LNCAP (cell line): ENCODE data around the gene TPPP.

Experiments used
- CTCF ChIP-seq: fragments of 450-650 bp; IDR thresholded peaks from 2 replicates; pipeline ENCODE4 v1.5.1; 2017; ENCODE audit warnings: mild to moderate bottlenecking

TPPP gene

GRCh38 chr5:657570-657969, 35.6 kb downstream of the TPPP start:
- TF ChIP-seq CTCF, result no peak

GRCh38 chr5:655406-655805, 37.7 kb downstream of the TPPP start:
- TF ChIP-seq CTCF, result no peak

- TF ChIP-seq CTCF, result no peak
Observed at GRCh38 chr5:654071-654778, 38.9 kb downstream of the TPPP start.

GRCh38 chr5:652773-653350, 40.3 kb downstream of the TPPP start:
- TF ChIP-seq CTCF, result no peak

- no peak for TF ChIP-seq CTCF
Observed at GRCh38 chr5:652023-652515, 41.1 kb downstream of the TPPP start.

DNA sequence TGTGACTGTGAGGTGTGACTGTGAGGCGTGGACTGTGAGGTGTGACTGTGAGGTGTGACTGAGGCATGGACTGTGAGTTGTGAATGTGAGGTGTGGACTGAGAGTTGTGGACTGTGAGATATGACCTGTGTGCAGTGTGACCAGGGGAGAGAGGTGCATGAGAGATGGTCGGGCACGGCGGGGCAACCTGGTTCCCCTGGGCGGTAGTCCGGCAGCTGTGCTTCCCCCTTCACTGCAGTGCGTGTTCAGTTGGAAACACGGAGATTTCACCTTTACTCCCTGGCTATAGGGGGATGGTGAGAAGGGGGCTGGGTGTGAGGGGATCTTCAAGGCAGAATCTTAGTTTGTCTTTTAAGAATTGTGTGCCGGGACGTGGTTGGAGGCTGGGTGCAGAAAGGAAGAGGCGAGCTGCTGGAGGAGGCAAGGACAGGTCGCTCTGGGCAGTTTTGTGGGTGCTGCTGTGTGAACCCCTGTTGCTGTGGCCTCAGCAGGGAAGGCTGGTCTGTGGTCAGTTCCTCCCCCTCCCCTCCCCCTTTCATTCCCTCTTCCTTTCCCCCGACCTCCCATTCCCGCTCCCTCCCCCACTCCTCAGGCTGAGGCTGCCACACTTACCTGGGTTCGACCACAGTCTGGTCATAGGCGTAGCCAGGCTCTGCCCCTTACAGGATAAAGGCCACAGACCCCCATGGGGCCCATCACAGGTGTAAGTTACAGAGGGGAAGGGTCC, 41.7 kb downstream of the TPPP start:
- TF ChIP-seq CTCF, result no peak

DNA sequence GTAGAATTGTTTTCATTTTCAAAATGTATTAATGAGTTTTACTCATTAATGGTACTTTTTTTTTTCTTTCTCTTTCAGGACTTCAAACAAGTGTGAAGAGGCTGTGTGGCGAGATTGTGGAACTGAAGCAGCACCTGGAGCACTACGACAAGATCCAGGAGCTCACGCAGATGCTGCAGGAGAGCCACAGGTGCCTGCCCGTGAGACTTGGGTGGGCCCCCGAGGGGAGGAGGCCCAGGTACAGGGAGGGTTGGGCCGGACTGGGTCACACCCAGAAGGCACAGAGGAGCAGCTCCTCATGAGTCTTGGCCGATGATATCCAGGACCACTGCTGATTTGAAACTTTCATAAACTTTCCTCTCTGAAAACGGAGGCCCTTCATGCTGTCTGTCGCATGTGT, 45.4 kb downstream of the TPPP start:
- TF ChIP-seq CTCF, result no peak
